NB4 (cell line): ENCODE data around the gene AGAP1.

Source experiments
- DNase-seq: peaks from one replicate; pipeline ENCODE4 v3.0.0; 2010; ENCODE audit warnings: low read depth
- H3K4me3 ChIP-seq: one replicate; pipeline ENCODE4 v1.5.1; 2011; ENCODE audit warnings: mild to moderate bottlenecking, low read depth, low read length, moderate library complexity
- CTCF ChIP-seq: IDR thresholded peaks from one replicate; pipeline ENCODE4 v1.5.1; 2012; ENCODE audit warnings: low read depth, low read length
- MAX ChIP-seq: IDR thresholded peaks from 2 replicates; pipeline ENCODE4 v1.6.1; 2011; ENCODE audit warnings: low read depth, low read length
- MYC ChIP-seq: IDR thresholded peaks from 2 replicates; pipeline ENCODE4 v1.6.1; 2011; ENCODE audit warnings: low read depth, low read length
- POLR2A ChIP-seq: IDR thresholded peaks from 2 replicates; pipeline ENCODE4 v1.6.1; 2011; ENCODE audit warnings: mild to moderate bottlenecking; ENCODE audit not compliant: insufficient read length; ENCODE audit errors: extremely low read depth

The AGAP1 gene

GRCh38 chr2:236034974-236035373 is 541.1 kb downstream of the AGAP1 start:
- DNase-seq, result no peak
- no peak for TF ChIP-seq CTCF
- no peak for TF ChIP-seq MAX
- TF ChIP-seq POLR2A, result no peak
- no peak for TF ChIP-seq MYC
- H3K4me3 ChIP-seq, result no peak overlapping the region

- no peak for DNase-seq
- H3K4me3 ChIP-seq, result no peak overlapping the region
Observed at GRCh38 chr2:236036045-236036444, 542.2 kb downstream of the AGAP1 start.

GRCh38 chr2:236038096-236038495 is 544.3 kb downstream of the AGAP1 start:
- TF ChIP-seq CTCF (no peak), MYC (no peak), POLR2A (no peak), MAX (no peak)
- no peak overlapping the region for H3K4me3 ChIP-seq
- no peak for DNase-seq

More at GRCh38 chr2:236036045-236036444, 542.2 kb downstream of the AGAP1 start:
- TF ChIP-seq MYC (no peak), MAX (no peak), CTCF (no peak), POLR2A (no peak)

GRCh38 chr2:236040600-236041328 is 546.9 kb downstream of the AGAP1 start:
- TF ChIP-seq POLR2A, result no peak
- no peak for TF ChIP-seq MYC
- no peak for TF ChIP-seq MAX
- TF ChIP-seq CTCF, result no peak
- no peak overlapping the region for H3K4me3 ChIP-seq
- DNase-seq, result no peak

- H3K4me3 ChIP-seq, result no peak overlapping the region
- no peak for DNase-seq
- TF ChIP-seq CTCF, result no peak
- no peak for TF ChIP-seq MYC
- TF ChIP-seq MAX, result no peak
- TF ChIP-seq POLR2A, result no peak
Observed at GRCh38 chr2:236041616-236042015, 547.8 kb downstream of the AGAP1 start.
